22Rv1 (cell line): ENCODE data around the gene ITSN2.
"Not testable (repeated sequence)": the region's sequence is repeated elsewhere in the genome, so short reads cannot be mapped to it uniquely, and the experiment has no call there.

Experiments
- H3K27ac ChIP-seq: fragments of 450-650 bp; 2 replicates; pipeline ENCODE4 v1.5.1; 2017
- CTCF ChIP-seq: fragments of 450-650 bp; IDR thresholded peaks from 2 replicates; pipeline ENCODE4 v1.5.1; 2017; ENCODE audit warnings: mild to moderate bottlenecking
- ZFX ChIP-seq: fragments of 450-650 bp; IDR thresholded peaks from 2 replicates; pipeline ENCODE4 v1.6.1; 2017; ENCODE audit warnings: antibody characterized with exemption, borderline replicate concordance

ITSN2 gene

GRCh38 chr2:24360050-24360962, at the start of gene ITSN2:
ITSN2 (minus strand) TSS chr2:24360536; CDS start chr2:24328082, 32,454 bp downstream.
- TF ChIP-seq ZFX (no peak), CTCF (peak; percentile 7; the same call in 1 of the 2 replicates)
- H3K27ac ChIP-seq = peak within 1 kb of the TSS; percentile 75

GRCh38 chr2:24409171-24409570, 48.8 kb upstream of the ITSN2 start:
- TF ChIP-seq ZFX = no peak
- no peak for TF ChIP-seq CTCF
- H3K27ac ChIP-seq = no peak overlapping the region

GRCh38 chr2:24408704-24409103, 48.4 kb upstream of the ITSN2 start:
- not testable (repeated sequence) for H3K27ac ChIP-seq

GRCh38 chr2:24404491-24404921, 44.2 kb upstream of the ITSN2 start:
- H3K27ac ChIP-seq = no peak overlapping the region
- TF ChIP-seq ZFX (no peak), CTCF (no peak)

- TF ChIP-seq ZFX = no peak
- no peak for TF ChIP-seq CTCF
- no peak overlapping the region for H3K27ac ChIP-seq
These were observed 43.5 kb upstream of the ITSN2 start for GRCh38 chr2:24403832-24404212.

- no peak for TF ChIP-seq CTCF
- H3K27ac ChIP-seq = no peak overlapping the region
These were observed 43.0 kb upstream of the ITSN2 start for GRCh38 chr2:24403168-24403831.

GRCh38 chr2:24402242-24403097, 42.1 kb upstream of the ITSN2 start:
- no peak overlapping the region for H3K27ac ChIP-seq
- TF ChIP-seq CTCF (no peak), ZFX (no peak)
